GM10248 (cell line): ENCODE results near the gene ECT2.

Experiments used
- CTCF ChIA-PET: fragments of 300-600 bp; sonication (Branson Sonifier 250); formaldehyde crosslinking; extraction: SDS; loops from one replicate; lab custom pipeline; 2021; ENCODE audit warnings: antibody characterized with exemption; lab: Yijun Ruan, JAX
- POLR2A ChIA-PET: fragments of 350-650 bp; sonication (Branson Sonifier 250); formaldehyde crosslinking; extraction: SDS; loops from one replicate; lab custom pipeline; 2020; ENCODE audit warnings: antibody characterized with exemption; lab: Yijun Ruan, JAX
- DNase-seq: peaks from one replicate; pipeline ENCODE4 v3.0.0; 2012; ENCODE audit errors: extremely low spot score
- TF ChIP-seq, protein P1 (sequence below): IDR thresholded peaks from 2 replicates; pipeline ENCODE4 v1.5.1; 2012; ENCODE audit warnings: mild to moderate bottlenecking, low read depth; ENCODE audit errors: extremely low read depth, missing control alignments, control extremely low read depth

ECT2 gene

DNA sequence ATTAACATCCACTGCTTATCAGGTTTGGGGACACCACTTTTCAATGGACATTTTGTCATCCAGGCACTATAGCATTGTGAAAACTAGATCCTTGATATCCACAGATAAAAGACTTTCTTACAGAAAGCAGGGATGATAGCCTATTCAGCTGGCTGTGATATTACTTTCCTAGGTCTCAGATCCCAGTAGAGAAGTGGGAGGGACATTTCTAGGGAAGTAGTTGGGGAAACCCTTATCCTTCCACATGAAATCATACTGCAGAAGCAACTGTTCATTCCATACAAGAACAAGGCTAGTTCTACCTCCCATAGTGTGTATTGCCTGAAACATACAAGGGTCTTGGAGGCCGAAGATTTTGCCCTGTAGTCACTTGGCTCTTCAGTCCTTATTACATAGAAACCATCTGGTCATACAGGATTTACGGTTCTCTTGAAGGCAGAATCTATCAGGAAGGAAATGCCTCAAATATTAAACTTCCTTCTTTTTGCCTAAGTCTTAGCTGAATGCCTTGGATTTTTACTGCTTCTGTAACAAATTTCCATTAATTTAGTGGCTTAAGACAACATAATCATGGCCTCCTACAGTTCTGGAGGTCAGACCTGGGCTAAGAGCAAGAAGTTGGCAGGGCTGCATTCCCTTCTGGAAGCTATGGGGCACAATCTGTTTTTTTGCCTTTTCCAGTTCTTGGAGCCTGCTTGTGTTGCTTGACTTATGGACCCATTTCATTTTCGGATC is 119.4 kb downstream of the ECT2 start:
- ChIA-PET CTCF (interaction anchor here (0.7 kb wide), 1 partner anchor 15 kb away, joined by 3 read pairs; no protein-coding TSS in a partner anchor), POLR2A (no interaction called here)
- DNase-seq, result no peak
- TF ChIP-seq, protein P1, sequence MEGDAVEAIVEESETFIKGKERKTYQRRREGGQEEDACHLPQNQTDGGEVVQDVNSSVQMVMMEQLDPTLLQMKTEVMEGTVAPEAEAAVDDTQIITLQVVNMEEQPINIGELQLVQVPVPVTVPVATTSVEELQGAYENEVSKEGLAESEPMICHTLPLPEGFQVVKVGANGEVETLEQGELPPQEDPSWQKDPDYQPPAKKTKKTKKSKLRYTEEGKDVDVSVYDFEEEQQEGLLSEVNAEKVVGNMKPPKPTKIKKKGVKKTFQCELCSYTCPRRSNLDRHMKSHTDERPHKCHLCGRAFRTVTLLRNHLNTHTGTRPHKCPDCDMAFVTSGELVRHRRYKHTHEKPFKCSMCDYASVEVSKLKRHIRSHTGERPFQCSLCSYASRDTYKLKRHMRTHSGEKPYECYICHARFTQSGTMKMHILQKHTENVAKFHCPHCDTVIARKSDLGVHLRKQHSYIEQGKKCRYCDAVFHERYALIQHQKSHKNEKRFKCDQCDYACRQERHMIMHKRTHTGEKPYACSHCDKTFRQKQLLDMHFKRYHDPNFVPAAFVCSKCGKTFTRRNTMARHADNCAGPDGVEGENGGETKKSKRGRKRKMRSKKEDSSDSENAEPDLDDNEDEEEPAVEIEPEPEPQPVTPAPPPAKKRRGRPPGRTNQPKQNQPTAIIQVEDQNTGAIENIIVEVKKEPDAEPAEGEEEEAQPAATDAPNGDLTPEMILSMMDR, result no peak
